GM21786 (cell line): ENCODE results near the gene PURB.
"Not testable (repeated sequence)": the region's sequence is repeated elsewhere in the genome, so short reads cannot be mapped to it uniquely, and the experiment has no call there.

Experiments
- ATAC-seq: cut with Tn5 transposase; IDR thresholded peaks from one replicate; pipeline ENCODE4 v1.9.1; 2021; ENCODE audit not compliant: unreplicated experiment

The PURB gene

GRCh38 chr7:44893710-44894234 is 8.4 kb upstream of the PURB start:
- no peak for ATAC-seq

DNA sequence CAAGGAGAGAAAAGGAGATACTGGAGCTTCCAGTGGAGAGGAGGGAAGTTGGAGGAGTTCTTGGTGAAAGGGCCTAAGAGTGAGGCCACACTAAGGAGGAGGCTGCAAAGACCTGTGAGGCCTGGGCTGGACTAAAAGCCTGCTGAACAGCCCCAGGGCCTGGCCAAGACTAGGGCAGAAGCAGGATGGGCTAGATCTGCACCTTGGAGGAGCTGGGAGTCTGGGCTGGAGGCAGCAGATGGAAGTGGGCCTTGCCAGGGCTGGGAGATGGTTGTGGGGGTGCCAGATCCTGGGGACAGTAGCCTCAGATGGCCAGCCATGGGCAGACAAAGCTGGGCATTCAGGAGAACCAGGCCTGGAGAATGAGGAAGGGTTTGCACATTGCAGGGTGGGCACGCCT is 6.5 kb upstream of the PURB start:
- no peak for ATAC-seq

GRCh38 chr7:44891372-44891771 is 6.0 kb upstream of the PURB start:
- no peak for ATAC-seq

DNA sequence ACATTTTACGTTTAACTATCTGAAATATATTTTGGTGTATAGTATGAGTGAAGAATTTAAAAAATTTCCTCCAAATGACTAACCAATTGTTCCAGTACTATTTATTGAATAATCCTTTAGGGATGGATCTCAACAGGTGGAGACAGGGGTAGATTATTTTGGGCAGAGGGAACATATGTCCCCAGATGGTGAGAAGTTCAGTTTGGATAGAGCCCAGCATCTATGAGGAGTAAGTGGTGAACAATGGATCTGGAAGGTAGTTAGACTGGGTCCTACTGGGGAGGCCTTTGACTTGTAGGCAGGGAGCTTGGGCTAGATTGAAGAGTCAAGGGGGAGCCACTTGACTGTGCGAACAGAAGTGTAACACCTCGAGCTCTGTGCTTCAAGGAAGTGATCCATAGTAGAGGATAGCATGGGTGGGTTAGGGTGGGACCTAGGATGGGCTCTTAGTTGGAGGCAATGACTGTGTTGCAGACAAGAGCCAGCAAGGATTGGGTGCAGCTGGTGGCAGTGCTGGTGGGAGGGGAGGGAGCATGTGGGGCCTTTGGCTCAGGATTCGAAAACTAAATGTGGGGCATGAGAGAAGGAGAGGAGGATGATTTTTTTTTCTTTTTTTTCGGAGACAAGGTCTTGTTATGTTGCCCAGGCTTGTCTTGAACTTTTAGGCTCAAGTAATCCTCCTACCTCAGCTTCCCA is 3.9 kb upstream of the PURB start:
- ATAC-seq, result no peak

DNA sequence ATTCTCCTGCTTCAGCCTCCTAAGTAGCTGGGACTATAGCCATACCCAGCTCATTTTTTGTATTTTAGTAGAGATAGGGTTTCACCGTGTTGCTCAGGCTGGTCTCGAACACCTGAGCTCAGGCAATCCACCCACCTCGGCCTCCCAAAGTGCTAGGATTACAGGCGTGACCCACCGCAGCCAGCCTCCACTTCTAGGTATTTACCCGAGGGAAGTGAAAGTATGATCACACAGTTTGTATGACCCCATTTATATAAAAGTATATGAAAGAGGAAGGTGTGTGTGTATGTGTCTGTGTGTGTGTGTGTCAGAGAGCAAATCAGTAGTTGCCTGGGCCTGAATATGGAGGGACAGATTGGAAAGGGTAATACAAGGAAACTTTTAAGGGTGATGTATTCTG is 2.0 kb upstream of the PURB start:
- ATAC-seq, result no peak

DNA sequence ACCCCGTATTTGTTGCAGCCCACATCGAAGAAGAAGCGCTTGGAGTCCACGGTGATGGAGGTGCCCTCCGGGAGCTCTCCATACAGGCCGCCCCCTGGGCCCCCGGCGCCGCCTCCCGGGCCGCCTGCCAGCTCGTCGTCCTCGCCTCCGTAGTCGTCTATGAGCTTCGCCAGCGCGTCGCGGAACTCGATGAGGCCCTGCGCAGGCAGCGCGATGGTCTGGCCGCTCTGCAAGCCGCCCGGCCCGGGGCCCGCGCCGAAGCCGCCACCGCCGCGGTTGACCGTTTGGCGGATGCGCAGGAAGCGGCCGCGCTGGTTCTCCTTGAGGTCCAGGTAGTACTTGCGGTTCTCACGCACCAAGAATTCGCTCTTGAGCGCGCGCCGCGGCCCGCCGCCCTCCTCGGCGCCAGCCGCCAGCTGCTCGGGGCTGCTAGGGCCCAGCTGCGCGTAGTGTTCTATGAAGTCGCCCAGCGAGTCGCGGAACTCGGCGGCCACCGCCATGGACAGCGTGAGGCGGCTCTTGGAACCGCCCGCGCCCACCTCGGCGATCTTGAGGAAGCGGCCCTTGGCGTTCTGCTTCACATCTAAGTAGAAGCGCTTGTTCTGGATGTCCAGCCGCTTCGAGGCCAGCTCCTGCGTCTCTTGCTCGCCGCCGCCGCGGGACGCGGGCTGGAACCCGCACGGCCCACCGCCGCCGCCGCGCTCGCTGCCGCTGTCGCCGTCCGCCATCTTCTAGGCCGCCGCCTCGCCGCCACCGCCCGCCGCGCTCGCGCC is 523 bp downstream of the PURB start:
- peak; percentile 12 for ATAC-seq

- no peak for ATAC-seq
Observed at GRCh38 chr7:44883961-44884620, 1.2 kb downstream of the PURB start.

DNA sequence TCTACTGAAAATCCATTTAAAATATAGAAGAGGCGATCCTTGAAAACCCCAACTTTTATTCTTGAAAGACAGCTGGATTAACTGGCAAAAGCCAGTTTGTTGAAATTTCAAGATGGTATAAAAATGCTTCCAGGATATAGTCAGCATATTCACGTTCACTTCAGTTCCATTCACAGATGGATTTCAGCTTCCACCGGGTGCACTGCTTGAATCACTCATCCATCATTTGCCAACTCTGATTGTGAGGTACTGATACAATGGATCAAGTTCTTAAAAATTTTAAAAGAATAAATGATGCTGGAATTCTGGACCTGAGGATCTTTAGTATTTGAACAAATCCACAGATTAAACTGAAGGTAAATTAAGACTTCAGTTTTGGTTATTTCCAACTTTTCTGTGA is 2.4 kb downstream of the PURB start:
- no peak for ATAC-seq

DNA sequence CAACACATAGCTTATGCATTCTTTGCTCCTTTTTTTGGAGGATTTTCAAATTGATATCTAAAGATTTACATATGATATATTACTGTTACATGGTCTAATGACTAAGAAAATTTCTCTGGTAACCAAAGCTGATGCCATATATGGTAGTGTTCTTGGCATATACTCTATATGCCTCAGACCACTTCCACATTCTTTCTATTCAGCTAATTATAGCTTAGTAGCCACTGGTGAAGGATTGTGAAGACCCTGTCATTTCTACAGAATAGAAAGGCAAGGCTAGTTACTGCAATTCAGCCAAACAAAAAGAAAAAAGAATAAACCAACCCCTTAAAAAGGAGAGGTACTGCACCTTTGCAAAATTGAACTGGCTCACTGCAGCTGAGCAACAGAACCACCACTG is 3.7 kb downstream of the PURB start:
- no peak for ATAC-seq

- no peak for ATAC-seq
Observed at GRCh38 chr7:44881066-44881600, 4.2 kb downstream of the PURB start.

DNA sequence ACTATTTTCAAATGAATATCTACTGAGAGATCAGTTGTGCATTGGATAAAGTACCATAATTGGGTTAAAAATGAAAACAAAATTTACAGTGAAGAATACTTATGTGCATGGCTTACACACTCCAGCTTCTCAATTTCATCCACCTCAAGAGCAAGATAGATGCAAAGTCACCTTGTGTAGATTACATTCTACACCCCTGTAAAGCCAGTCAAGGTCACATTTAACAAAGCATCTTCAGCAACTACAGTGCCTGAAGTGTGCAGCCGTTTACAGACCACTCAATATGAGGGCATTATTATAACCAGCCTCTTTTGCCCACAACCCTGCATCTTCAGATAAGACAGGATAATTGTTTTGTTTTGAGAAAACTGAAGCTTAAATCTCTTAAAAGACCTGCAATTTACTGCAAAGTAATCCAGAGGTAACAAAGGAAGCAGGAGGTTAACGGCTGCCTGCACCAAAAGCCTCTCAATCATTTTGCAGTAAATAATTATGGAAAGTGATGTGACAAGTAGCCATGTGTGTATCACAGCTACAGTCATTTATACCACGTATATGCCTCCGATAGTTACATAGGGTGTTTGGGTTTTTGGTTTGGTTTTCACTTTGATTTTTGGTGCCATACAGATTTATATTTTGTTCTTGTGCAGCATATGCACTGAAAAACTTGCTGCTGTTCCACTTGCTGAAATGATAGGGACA is 4.9 kb downstream of the PURB start:
- ATAC-seq, result no peak

GRCh38 chr7:44876393-44876792 is 8.9 kb downstream of the PURB start:
- ATAC-seq, result no peak

DNA sequence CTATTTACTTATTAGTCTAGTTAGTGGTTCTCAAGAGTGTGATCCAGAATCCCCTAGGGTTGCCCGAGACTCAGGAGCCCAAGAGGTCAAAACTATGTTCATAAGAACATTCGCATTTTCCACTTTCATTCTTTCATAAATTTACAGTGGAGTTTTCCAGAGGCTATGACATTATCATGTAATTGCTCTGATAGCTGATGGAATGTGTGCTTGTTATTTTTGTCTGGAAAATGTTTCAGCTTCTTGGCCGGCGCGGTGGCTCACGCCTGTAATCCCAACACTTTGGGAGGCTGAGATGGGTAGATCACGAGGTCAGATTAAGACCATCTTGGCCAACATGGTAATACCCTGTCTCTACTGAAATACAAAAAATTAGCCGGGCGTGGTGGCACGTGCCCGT is 10.1 kb downstream of the PURB start:
- no peak for ATAC-seq

- ATAC-seq, result no peak
Observed at GRCh38 chr7:44872787-44873186, 12.5 kb downstream of the PURB start.

GRCh38 chr7:44871918-44872317 is 13.4 kb downstream of the PURB start:
- not testable (repeated sequence) for ATAC-seq

GRCh38 chr7:44870780-44871179 is 14.6 kb downstream of the PURB start:
- not testable (repeated sequence) for ATAC-seq

- ATAC-seq, result not testable (repeated sequence)
Observed at GRCh38 chr7:44870336-44870735, 15.0 kb downstream of the PURB start.

GRCh38 chr7:44867073-44867995 is 18.0 kb downstream of the PURB start:
- no peak for ATAC-seq

- not testable (repeated sequence) for ATAC-seq
Observed at GRCh38 chr7:44861949-44862348, 23.4 kb downstream of the PURB start.

DNA sequence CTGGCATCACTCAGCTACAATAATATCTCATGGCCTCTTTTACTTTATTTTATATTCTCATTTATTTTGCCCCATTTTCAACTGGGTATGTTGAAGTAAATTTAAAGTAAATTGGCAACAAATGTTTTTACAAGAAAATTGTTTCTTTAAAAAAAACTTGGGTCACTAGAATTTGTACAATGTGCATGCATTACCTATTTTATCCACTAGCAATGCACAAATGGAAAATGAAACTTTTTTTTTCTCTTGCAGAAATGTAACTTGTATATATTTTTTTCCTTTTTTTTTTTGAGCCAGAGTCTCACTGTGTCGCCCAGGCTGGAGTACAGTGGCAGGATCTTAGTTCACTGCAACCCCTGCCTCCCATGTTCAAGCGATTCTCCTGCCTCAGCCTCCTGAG is 27.2 kb downstream of the PURB start:
- ATAC-seq, result no peak
